ENCODE data around the gene COL24A1. TPM values are rescaled to one million over a fixed set of nuclear protein-coding genes. Genes with fewer than 3 reads are reported as not detected.

Gene COL24A1
- total RNA-seq, 1 experiment from 2014 or later, result 0.07 TPM

DNA sequence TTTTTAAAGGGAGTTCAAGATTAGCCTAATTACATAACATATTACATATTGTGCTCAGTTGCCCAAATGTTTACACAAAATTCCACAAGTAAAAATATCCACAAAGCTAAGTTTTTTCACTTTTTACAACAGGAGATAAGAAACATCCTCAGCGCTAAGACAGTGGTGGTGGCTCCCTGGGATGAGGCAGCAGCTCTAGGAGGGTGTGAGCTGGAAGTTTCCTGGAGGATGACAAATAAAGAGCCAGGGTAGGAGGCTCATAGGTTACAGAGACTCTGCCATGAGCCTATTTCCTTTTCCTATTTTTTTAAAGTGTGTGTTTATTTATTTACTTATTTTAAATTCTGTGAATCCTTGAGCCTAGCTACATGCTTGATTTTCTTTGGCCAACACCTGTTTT lies 91.7 kb downstream of the COL24A1 start:
- no peaks in the 10 kb centered on the region for H3K4me1 ChIP-seq (ENCODE audit: insufficient read depth, low read length)
- BruUV-seq (replicated peaks), result no TSS peak
- no peak overlapping the region for H3K27ac ChIP-seq (ENCODE audit: low read length)
- H3K9me3 ChIP-seq (ENCODE audit: low read length), result no peaks in the 10 kb centered on the region
- ATAC-seq (no peak), DNase-seq (no peak)
- H3K4me2 ChIP-seq (ENCODE audit: low read length), result no peak overlapping the region
- no peaks in the 10 kb centered on the region for H4K20me1 ChIP-seq (ENCODE audit: low read length)
- no peak overlapping the region for H3K4me3 ChIP-seq (ENCODE audit: low read length)
- peaks cover 10% of the 10 kb centered on the region; the same call in 1 of the 2 replicates for H3K27me3 ChIP-seq (ENCODE audit: low read length)
- H3K79me2 ChIP-seq (ENCODE audit: low read length), result no peaks in the 10 kb centered on the region
- H3K9me2 ChIP-seq (replicated peaks; ENCODE audit: low read length), result no peaks in the 10 kb centered on the region
- no peaks in the 10 kb centered on the region for H3F3A ChIP-seq (ENCODE audit: low read length, unreplicated experiment)
- TF ChIP-seq, protein P1, sequence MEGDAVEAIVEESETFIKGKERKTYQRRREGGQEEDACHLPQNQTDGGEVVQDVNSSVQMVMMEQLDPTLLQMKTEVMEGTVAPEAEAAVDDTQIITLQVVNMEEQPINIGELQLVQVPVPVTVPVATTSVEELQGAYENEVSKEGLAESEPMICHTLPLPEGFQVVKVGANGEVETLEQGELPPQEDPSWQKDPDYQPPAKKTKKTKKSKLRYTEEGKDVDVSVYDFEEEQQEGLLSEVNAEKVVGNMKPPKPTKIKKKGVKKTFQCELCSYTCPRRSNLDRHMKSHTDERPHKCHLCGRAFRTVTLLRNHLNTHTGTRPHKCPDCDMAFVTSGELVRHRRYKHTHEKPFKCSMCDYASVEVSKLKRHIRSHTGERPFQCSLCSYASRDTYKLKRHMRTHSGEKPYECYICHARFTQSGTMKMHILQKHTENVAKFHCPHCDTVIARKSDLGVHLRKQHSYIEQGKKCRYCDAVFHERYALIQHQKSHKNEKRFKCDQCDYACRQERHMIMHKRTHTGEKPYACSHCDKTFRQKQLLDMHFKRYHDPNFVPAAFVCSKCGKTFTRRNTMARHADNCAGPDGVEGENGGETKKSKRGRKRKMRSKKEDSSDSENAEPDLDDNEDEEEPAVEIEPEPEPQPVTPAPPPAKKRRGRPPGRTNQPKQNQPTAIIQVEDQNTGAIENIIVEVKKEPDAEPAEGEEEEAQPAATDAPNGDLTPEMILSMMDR (conservative IDR thresholded peaks at IDR 0.05; ENCODE audit: low read depth, low read length), result no peak
- TF ChIP-seq EZH2 (IDR thresholded peaks at IDR 0.05; ENCODE audit: low read length, unreplicated experiment) (no peak), EZH2phosphoT487 (IDR thresholded peaks at IDR 0.05; ENCODE audit: borderline replicate concordance, low read length) (no peak)
- intact Hi-C loops (cut with micrococcal nuclease), result no loop called here
- no peak overlapping the region for H3K9ac ChIP-seq (ENCODE audit: low read length)
- POLR2A ChIA-PET (ENCODE audit: unreplicated experiment), result no interaction called here
- H3K36me3 ChIP-seq (ENCODE audit: low read depth, low read length), result no peaks in the 10 kb centered on the region
- CTCF ChIA-PET, result no interaction called here
- H2AFZ ChIP-seq (ENCODE audit: low read length), result no peak overlapping the region

DNA sequence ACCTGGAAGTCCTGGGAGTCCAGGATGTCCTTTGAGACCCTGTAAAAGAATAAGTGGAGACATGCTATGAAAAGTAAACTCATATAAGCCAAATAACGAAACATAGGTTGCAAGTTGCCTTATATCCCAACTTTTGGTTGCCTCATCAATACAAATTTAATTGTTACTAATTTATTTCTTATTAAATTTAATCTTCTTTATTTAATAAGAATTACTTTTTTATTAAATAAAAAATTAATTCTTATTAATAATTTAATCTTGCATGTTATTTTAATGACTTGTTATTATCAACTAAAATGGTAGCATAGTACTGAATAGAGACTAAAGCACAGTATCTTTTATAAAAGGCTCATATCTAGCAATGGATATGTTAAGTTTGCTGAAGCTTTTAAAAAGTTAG lies 92.9 kb downstream of the COL24A1 start:
- H3K9me3 ChIP-seq (ENCODE audit: low read length), result no peaks in the 10 kb centered on the region
- H3K27me3 ChIP-seq (ENCODE audit: low read length), result peaks cover 16% of the 10 kb centered on the region
- no peaks in the 10 kb centered on the region for H3F3A ChIP-seq (ENCODE audit: low read length, unreplicated experiment)
- H3K27ac ChIP-seq (ENCODE audit: low read length), result no peak overlapping the region
- ChIA-PET POLR2A (ENCODE audit: unreplicated experiment) (no interaction called here), CTCF (no interaction called here)
- H3K4me2 ChIP-seq (ENCODE audit: low read length), result no peak overlapping the region
- DNase-seq, result no peak
- intact Hi-C loops (cut with micrococcal nuclease), result no loop called here
- H3K4me3 ChIP-seq (ENCODE audit: low read length), result no peak overlapping the region
- H3K9me2 ChIP-seq (replicated peaks; ENCODE audit: low read length), result no peaks in the 10 kb centered on the region
- H3K36me3 ChIP-seq (ENCODE audit: low read depth, low read length), result no peaks in the 10 kb centered on the region
- H2AFZ ChIP-seq (ENCODE audit: low read length), result no peak overlapping the region
- BruUV-seq (replicated peaks), result no TSS peak
- no peak overlapping the region for H3K9ac ChIP-seq (ENCODE audit: low read length)
- ATAC-seq, result no peak
- H3K4me1 ChIP-seq (ENCODE audit: insufficient read depth, low read length), result no peaks in the 10 kb centered on the region
- no peaks in the 10 kb centered on the region for H4K20me1 ChIP-seq (ENCODE audit: low read length)
- no peaks in the 10 kb centered on the region for H3K79me2 ChIP-seq (ENCODE audit: low read length)
- TF ChIP-seq, protein P1 (conservative IDR thresholded peaks at IDR 0.05; ENCODE audit: low read depth, low read length), result no peak
- no peak for TF ChIP-seq EZH2phosphoT487 (IDR thresholded peaks at IDR 0.05; ENCODE audit: borderline replicate concordance, low read length)
- TF ChIP-seq EZH2 (IDR thresholded peaks at IDR 0.05; ENCODE audit: low read length, unreplicated experiment), result no peak

- no peak overlapping the region for H3K9ac ChIP-seq (ENCODE audit: low read length)
- H3K27ac ChIP-seq (ENCODE audit: low read length), result no peak overlapping the region
- no peak overlapping the region for H3K4me2 ChIP-seq (ENCODE audit: low read length)
- no peak overlapping the region for H2AFZ ChIP-seq (ENCODE audit: low read length)
- no peaks in the 10 kb centered on the region for H3K79me2 ChIP-seq (ENCODE audit: low read length)
- ATAC-seq (no peak), DNase-seq (peak; percentile 7)
- no peak for TF ChIP-seq EZH2phosphoT487 (IDR thresholded peaks at IDR 0.05; ENCODE audit: borderline replicate concordance, low read length)
- no peak for TF ChIP-seq EZH2 (IDR thresholded peaks at IDR 0.05; ENCODE audit: low read length, unreplicated experiment)
- TF ChIP-seq, protein P1 (conservative IDR thresholded peaks at IDR 0.05; ENCODE audit: low read depth, low read length), result no peak
- no peaks in the 10 kb centered on the region for H3K9me3 ChIP-seq (ENCODE audit: low read length)
- no peak overlapping the region for H3K4me3 ChIP-seq (ENCODE audit: low read length)
- H3K9me2 ChIP-seq (replicated peaks; ENCODE audit: low read length), result no peaks in the 10 kb centered on the region
- intact Hi-C loops (cut with micrococcal nuclease), result no loop called here
- H3F3A ChIP-seq (ENCODE audit: low read length, unreplicated experiment), result no peaks in the 10 kb centered on the region
- H3K27me3 ChIP-seq (ENCODE audit: low read length), result peaks cover 19% of the 10 kb centered on the region
- no peaks in the 10 kb centered on the region for H4K20me1 ChIP-seq (ENCODE audit: low read length)
- no peaks in the 10 kb centered on the region for H3K4me1 ChIP-seq (ENCODE audit: insufficient read depth, low read length)
- ChIA-PET POLR2A (ENCODE audit: unreplicated experiment) (no interaction called here), CTCF (no interaction called here)
- no TSS peak for BruUV-seq (replicated peaks)
- H3K36me3 ChIP-seq (ENCODE audit: low read depth, low read length), result no peaks in the 10 kb centered on the region
Observed at GRCh38 chr1:86062453-86062852, 94.1 kb downstream of the COL24A1 start.
